ENCODE measurements around the gene BAZ1A.
"Not testable (repeated sequence)": the region's sequence is repeated elsewhere in the genome, so short reads cannot be mapped to it uniquely, and the experiment has no call there.

The BAZ1A gene

DNA sequence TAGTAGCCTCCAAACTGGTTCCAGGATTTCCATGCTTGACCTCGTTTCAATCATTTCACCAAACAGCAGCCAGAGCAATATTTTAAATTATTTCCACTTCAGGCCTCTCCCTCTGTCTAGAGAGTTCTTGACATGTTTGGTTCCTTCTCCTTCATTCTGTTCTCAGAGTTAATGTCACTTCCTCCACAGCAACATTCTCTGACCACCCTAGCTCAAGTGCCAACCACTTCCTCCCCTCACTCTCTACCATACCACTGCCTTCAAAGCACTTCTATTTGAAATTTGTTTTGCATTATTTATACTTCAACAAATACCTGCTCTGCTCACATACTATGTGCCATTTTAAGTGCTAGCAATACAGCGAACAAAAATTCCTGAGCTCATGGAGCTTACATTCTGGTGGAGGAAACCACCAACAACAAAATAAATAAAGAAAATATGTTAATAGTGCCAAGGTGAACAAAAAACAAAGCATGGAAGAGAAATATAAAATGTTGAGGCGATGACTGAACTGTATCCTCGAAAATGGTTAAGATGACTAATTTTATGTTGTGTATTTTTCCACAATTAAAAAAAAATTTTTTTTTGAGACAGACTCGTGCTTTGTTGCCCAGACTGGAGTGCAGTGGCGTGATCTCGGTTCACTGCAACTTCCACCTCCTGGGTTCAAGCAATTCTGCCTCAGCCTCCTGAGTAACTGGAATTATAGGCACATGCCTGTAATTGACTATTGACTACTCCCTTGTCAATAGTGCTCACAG is 17.3 kb downstream of the BAZ1A start:
- DNase-seq: no peak

DNA sequence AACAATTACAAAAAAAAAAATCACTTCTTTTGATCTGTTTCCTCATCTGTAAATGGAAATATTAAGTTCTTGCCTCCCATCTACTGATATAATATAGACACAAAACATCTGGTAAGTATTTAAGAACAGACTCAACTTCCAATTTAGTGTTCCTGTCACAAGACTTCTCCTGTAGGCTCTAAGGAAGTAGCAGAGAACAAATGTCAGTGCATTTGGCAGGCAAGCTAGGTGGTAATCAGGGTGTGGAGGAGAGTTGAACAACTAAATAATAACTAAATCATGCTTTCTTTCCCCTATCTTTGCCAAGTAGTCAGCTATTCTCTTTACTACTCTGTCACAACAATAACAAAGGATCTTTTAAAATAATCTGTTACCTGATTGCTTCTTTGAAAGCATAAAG is 22.1 kb downstream of the BAZ1A start:
- no peak for DNase-seq

DNA sequence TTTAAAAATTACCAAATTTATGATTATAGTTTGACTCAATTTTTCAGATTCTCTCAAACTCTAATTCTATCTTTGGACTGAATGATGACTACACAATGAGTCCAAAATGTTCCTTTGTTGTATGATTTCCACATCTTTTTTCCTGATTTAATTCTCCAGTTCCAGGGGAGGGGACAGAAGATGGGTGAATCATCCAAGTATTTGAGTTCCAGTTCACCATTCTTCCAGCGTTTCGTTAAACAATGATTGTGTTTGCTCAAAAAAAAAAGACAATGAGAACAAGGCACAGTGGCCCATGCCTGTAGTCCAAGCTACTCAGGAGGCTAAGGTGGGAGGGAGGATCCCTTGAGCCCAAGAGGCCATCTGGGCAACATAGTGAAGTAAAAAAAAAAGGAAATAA is 23.8 kb downstream of the BAZ1A start:
- DNase-seq: no peak

DNA sequence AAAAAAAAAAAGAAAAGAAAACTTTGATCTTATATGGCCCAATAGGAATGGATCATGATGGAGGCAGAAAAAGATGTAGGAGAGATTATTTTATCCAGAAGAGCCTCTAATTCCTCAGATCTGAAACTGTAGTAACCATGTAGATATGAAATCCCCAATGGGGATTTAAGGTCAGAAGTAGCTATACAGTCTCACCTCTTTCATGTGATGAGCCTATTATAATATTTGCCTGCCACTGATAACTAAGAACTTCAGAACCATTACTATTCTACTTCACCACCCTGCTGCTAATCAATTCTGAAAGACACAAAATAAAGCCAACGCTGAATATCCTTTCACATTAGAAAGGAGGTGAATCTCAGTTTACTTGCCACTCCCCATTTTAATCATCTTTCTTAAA is 29.3 kb downstream of the BAZ1A start:
- no peak for DNase-seq

DNA sequence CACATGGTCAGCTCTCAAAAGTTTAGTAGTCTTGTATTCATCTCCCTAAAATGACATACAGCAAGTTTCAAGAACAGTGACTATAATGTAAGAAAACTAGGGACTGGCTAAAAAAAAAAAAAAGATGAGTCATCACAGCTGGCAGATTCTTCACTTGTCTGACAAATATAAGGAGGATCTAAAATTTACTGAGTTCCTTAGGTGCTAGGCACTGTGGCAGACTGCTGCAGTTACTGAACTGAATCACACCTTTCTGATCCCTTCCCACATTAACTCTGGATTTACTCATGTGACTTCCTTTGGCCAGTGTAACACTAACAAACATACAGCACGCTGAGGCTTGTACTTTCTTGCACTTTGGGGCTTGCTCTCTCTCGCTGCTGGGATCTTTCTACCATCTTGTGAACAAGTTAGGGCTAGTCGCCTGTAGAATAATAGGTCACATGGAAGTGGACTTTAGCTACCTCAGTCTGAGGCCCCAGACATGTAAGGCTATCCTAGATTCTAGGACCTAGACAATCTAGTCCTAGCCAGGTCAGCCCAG is 32.1 kb downstream of the BAZ1A start:
- DNase-seq: no peak

DNA sequence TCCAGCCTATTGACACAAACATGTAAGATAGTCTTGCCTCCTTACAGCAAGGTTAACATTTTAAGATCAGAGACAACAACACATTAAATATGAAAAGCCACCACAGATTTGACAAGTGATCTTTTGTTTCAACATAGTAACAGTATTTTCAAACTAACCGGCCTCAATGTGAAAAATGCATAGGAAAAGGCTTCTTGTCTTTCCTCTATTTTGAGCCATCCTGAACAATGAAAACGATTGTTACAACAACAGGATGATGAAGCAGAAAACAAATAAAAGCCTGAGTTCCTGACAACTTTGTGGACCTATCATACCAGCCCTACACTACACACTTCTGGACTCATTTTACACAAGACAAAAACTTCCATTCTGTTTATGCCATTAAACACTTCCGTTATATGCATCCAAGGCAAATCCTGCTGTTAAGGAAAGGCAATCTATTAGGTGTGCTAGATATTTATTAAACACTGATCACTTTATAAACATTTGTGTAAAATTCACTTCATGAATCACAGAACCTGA is 37.3 kb downstream of the BAZ1A start:
- DNase-seq: no peak

DNA sequence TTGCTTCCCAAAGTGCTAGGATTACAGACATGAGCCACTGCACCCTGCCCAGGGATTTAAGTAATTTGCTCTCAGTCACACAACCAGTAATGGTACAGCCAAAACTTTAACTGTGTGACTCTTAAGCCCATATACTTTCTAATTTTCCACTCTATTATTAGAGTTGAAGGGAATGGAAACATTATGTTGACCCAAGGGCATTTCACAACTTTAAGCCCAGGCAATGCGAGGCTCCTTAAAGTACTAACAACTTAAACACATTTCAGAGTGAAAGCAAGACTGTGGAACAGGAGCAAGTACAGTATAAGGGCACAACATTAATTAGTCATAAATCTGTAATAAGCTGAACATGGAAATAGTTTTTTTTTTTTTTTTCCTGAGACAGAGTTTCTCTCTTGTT is 39.8 kb downstream of the BAZ1A start:
- DNase-seq: no peak

DNA sequence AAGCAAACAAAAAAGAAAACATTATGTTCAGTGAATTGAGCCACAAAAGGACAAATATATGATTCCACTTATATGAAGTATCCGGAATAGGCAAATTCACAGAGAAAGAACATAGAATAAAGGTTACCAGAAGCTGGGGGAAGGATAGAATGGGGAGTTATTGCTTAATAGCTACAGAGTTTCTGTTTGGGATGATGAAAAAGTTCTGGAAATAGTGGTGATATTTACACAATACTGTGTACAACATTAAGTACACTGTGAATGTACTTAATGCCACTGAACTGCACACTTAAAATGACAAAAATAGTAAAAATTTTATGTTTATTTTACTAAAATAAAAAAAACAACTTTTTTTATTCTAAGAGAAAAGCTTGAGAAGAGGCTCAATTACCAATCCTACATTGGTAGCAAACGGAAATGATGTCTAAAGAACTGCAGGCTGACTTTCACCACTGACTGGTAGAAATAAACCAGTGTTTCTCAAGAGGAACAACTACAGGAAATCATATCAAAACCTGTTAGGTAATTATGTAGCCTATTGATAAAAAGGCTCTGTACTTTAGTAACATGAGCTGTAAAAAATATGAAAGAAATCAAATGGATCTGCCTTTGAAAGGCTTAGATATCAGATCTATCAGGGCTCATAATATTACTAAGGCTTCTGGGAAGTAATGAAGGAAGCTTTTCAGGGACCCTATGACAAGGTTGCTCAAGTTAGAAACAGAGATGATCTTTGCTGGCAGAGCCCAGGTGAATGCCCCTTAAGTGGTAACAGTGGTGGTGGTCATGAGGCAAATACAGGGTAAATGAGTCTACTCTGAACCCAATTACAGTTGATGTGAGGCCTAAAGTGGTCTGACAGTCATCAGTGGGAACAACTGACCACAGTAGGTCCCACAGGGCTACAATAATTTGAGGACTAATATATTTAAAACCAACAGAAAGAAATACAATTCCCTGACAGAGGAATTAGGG is 41.3 kb downstream of the BAZ1A start:
- no peak for DNase-seq

DNA sequence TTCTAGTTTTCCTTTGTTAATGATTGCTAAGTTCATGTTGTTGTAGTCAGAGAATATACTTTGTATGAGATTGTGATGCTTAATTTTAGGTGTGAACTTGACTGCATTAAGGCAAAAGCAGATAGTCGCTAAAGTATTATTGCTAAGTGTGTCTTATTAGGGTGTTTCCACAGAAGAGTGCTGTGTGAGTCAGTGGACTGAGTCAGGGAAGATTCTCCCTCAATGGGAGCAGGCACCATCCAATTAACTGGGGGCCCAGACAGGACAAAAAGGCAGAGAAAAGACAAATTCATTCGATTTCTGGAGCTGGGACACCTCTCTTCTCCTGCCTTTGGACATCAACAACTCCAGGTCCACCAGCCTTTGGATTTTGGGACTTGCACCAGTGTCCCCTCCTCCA is 48.5 kb downstream of the BAZ1A start:
- no peak for DNase-seq

DNA sequence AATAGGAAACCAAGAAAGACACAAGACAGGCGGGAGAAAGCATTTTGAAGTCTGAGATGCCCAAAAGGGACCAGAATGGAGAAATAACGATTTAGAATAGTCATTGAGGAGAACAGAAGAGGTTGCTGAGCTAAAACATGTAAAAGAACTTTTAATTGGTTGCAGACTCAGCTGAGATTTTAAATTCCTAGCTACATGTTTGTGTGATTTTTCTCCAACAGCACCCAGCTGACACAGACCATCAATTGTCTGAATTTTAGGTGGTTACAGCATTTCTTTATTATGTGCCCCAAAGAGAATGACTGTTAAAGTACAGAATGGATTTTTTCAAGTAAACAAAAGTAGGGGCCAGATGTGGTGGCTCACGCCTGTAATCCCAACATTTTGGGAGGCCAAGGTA is 50.3 kb downstream of the BAZ1A start:
- DNase-seq: no peak

DNA sequence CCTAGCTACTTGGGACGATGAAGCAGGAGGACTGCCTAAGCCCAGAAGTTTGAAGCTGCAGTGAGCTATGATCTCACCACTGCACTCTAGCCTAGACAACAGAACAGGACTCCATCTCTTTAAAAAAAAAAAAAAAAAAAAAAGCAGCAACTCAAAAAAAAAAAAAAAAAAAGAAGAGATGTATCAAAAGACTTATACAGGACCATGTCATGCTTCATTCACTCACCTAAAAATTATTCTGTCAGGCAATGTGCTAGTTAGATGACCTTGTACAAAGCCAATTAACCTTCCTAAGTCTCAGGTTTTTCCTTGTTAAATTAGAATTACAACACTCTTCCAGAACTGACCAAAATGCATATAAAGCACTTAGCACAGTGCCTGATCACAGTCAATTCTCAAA is 50.9 kb downstream of the BAZ1A start:
- no peak for DNase-seq

DNA sequence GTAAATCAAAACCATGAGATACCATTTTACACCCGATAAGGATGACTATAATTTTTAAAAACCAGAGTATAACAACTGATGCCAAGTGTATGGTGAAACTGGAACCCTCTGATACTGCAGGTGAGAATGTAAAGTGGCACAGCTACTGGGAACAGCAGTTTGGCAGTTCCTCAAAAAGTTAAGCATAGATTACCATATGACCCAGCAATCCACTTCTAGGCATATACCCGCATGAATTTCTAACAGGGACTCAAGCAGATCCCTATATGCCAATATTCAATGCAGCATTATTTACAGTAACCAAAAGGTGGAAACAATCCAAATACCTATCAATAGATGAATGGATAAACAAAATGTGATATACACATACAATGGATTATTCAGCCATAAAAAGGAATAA is 57.4 kb downstream of the BAZ1A start:
- DNase-seq: no peak

DNA sequence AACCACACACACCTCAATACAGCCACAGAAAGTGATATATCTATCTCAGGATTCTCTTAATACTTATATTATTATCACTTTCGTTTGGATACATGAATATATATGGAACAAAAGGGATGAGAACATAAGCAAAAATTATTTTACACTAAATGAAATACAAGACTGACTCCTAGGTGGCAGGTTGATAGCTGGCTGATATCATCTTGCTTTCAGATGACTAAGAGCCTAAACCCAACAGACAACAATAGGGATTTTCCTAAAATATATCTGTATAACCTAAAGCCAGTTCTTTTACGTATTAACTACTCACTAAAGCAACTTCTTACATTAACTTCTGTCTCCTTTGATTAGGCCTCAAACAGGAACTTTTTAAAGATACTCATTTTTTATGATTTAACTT is 65.1 kb downstream of the BAZ1A start:
- DNase-seq: no peak

DNA sequence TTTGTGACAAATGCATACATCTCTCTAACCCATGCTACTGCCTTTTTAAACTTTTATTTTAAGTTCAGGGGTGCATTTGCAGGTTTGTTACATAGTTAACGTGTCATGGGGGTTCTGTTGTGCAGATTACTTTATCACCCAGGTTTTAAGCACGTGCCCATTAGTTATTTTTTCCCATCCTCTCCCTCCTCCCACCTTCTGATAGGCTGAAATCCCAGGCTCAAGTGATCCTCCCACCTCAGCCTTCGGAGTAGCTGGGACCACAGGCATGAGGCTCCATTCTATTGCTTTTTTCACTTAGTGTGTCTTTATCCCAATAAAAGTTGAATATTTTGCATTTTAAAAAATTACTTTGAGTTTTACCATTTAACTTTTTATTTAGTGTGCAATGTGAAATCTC is 68.9 kb downstream of the BAZ1A start:
- no peak for DNase-seq

DNA sequence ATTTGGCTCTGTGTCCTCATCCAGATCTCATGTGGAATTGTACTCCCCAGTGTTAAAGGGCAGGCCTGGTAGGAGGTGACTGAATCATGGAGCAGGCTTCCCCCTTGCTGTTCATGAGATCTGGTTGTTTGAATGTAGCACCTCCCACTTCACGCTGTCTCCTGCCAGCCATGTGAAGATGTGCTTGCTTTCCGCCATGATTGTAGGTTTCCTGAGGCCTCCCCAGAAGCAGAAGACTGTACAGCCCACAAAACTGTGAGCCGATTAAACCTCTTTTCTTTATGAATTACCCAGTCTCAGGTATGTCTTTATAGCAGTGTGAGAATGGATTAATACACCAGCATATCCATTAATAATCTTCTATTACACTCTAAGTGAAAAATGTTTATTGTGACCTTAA is 70.2 kb downstream of the BAZ1A start:
- DNase-seq: no peak

DNA sequence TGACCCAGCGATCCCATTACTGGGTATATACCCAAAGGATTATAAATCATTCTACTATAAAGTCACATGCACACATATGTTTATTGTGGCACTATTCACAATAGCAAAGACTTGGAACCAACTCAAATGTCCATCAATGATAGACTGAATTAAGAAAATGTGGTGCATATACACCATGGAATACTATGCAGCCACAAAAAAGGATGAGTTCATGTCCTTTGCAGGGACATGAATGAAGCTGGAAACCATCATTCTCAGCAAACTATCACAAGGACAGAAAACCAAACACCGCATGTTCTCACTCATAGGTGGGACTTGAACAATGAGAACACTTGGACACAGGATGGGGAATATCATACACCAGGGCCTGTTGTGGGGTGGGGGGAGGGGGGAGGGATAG is 76.3 kb downstream of the BAZ1A start:
- not testable (repeated sequence) for DNase-seq

DNA sequence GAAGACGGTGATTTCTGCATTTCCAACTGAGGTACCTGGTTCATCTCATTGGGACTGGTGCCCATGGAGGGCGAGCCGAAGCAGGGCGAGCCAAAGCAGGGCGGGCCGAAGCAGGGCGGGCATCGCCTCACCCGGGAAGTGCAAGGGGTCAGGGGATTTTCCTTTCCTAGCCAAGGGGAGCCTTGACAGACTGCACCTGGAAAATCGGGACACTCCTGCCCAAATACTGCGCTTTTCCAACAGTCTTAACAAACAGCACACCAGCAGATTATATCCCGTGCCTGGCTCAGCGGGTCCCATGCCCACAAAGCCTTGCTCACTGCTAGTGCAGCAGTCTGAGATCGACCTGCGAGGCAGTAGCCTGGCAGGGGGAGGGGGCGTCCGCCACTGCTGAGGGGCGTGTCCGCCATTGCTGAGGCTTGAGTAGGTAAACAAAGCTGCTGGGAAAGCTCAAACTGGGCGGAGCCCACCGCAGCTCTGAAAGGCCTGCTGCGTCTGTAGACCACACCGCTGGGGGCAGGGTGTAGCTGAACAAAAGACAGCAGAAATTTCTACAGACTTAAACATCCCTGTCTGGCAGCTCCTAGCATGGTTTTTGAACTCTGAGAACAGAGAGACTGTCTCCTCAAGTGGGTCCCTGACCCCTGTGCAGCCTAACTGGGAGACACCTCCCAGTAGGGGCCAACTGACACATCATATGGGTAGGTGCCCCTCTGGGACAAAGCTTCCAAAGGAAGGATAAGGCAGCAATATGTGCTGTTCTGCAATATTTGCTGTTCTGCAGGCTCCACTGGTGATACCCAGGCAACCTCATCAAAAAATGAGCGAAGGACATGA is 77.2 kb downstream of the BAZ1A start:
- peak; percentile 3 for DNase-seq

DNA sequence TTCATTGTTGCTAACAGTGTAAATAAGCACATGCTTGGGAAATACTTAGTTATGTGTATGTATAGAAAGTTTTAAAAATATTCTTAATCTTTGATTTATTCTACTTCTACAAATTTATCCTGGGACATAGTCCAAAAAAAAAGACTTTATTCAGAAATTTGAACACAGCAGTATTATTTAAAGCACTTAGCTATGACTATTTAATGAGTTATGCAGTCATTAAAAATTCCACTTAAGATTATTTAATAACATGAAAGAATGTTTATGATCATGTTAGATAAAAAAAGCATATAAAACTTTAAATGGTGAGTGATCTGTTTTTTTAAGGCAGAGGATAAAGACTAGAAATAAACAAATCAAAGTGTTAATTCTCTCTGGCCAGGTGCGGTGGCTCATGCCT is 78.3 kb downstream of the BAZ1A start:
- no peak for DNase-seq

DNA sequence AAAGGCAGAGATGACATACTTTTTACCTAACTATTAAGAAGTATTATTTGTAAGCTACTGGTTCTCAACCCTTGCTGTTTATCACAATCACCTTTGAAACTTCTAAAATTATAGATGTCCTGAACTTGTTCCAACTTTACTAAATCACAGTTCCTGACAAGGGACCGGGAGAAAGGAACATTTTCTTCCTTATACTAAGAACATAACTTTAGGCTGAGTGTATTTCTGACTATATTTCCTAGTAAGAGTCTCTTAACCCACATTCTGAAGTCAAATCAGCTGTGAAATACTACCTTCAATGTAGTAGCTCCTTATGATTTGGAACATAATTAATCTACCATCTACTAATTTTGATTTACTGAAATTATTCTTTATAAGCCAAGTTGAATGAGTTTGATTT is 80.2 kb downstream of the BAZ1A start:
- no peak for DNase-seq

DNA sequence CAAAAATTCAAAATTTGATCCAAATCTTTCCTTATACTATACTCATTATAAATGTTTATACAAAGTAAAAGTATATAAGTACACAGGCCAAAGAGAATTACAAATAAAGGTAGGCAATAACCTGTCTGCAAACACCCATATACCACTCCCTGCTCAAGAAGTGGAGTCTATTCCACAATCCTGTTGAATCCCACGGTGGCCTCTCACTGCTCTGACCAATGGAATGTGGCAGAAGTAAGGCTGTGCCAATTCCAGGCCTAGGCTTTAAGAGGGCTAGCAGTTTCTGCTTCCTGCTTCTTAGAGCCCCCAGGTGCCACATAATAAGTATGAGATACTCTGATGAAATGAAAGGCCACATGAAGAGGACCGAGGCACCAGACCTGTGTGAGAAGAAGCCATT is 80.9 kb downstream of the BAZ1A start:
- no peak for DNase-seq

DNA sequence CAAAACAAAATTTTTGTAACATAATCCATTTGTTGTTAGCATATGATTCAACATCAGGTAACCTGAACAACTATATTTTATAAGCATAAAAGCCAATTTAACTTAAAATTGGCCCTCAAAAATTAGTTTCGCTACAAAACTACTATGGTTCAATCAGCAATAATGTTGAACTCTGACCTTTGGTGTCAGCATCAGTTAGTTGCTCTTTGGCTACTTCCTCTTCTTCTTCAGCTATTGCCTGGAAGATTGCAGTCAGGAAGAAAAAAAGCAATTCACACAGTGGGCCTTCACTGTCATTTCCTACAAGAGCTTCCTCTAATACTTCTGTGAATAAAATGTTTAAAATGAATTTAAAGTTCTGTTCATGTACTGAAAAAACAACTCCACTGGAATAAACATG is 82.6 kb downstream of the BAZ1A start:
- no peak for DNase-seq

DNA sequence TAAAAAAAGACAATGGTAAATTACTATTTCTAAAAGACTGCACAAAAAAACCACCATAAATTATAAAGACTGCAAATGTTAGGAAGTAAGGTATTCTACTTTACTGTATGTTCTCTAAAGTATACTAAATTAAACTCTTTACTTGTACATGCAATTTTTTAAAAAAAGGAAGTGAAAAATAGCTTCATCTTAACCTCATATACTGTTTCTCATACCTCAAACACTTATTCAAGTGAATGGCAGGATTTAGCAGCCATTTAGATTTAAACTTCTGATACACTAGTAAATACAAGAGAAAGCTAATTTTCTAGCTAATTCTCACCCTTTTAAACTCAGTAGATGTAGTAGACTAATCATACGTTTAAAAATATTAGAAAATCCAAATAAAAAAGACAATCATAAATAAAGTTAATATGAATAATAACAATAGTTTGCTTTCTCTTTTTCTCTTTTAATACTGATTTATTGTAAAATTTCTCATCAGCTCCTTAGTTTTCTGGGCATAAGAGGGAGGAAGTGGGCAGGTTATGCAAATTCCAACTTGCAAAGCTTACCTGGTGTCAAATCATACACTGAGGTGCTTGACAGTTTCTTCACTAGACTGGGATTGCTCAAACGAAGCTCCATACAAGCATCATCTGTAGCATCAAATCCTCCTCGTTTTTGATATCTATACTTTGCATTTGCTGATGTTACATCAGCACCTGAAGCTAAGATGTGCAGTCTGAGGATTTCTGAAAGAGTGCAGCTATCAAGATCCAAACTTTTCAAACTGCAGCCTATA is 89.7 kb downstream of the BAZ1A start:
- DNase-seq: no peak

Data from activated CD4-positive, alpha-beta T cell treated with anti-CD3 and anti-CD28 coated beads, Interleukin-2, amount 50 U/mL, for 1 hour (primary cell).